Left ventricle myocardium inferior (tissue), 1 donor: ENCODE results near the gene TIMP3. TPM values are rescaled to one million over a fixed set of nuclear protein-coding genes. Genes with fewer than 3 reads are reported as not detected.

ENCODE experiments used
- DNase-seq: peaks from one replicate; pipeline ENCODE4 v3.0.0-alpha.2; 2020
- H3K27ac ChIP-seq: fragments of 200-600 bp; replicated peaks from 2 replicates; pipeline ENCODE4 v1.8.0; 2021
- H3K27me3 ChIP-seq: fragments of 200-600 bp; 2 replicates; pipeline ENCODE4 v1.8.0; 2021; ENCODE audit warnings: low read depth
- H3K36me3 ChIP-seq: fragments of 200-600 bp; 2 replicates; pipeline ENCODE4 v1.8.0; 2021
- H3K4me1 ChIP-seq: fragments of 200-600 bp; 2 replicates; pipeline ENCODE4 v1.8.0; 2021
- H3K4me3 ChIP-seq: fragments of 200-600 bp; 2 replicates; pipeline ENCODE4 v1.8.0; 2021; ENCODE audit warnings: mild to moderate bottlenecking, moderate library complexity
- H3K9me3 ChIP-seq: fragments of 200-600 bp; replicated peaks from 2 replicates; pipeline ENCODE4 v1.8.0; 2021
- CTCF ChIP-seq: fragments of 200-600 bp; IDR thresholded peaks from 2 replicates; pipeline ENCODE4 v1.8.0; 2021; ENCODE audit warnings: antibody characterized with exemption, mild to moderate bottlenecking, borderline replicate concordance
- intact Hi-C: fragments of 100-400 bp; cut with micrococcal nuclease; formaldehyde crosslinking; loops from one replicate; pipeline ENCODE4 v1.11.0; 2022
- total RNA-seq: library from RNA; stranded (reverse); fragmentation: NEBNext Ultra II Directional; extraction: Animal tissue kit (Norgen Biotek cat#: 25700); gene quantifications from one replicate; pipeline ENCODE4 v1.2.1, GENCODE V29; 2021
- donor health status: DM: no; HTN: yes; CAD: no; lungs with severe emphysema.

The TIMP3 gene
- total RNA-seq, 1 donor from 2014 or later: 250 TPM

- H3K27ac ChIP-seq: peak overlapping the region; percentile 86
- no peaks in the 10 kb centered on the region for H3K9me3 ChIP-seq
- intact Hi-C loops: no loop called here
- TF ChIP-seq CTCF: no peak
- no peaks in the 10 kb centered on the region for H3K27me3 ChIP-seq
- peaks cover 32% of the 10 kb centered on the region for H3K36me3 ChIP-seq
- H3K4me3 ChIP-seq: no peak overlapping the region
- no peak for DNase-seq
- H3K4me1 ChIP-seq: peaks cover 100% of the 10 kb centered on the region
Measured at GRCh38 chr22:32842486-32842885, 41.0 kb downstream of the TIMP3 start.

- no peak overlapping the region for H3K4me3 ChIP-seq
- peaks cover 24% of the 10 kb centered on the region for H3K36me3 ChIP-seq
- no peaks in the 10 kb centered on the region for H3K9me3 ChIP-seq
- TF ChIP-seq CTCF: no peak
- H3K27ac ChIP-seq: peak overlapping the region; percentile 86
- no peak for DNase-seq
- intact Hi-C loops: no loop called here
- no peaks in the 10 kb centered on the region for H3K27me3 ChIP-seq
- H3K4me1 ChIP-seq: peaks cover 100% of the 10 kb centered on the region
Measured at GRCh38 chr22:32843300-32843699, 41.8 kb downstream of the TIMP3 start.

- Histone ChIP-seq H3K4me1 (peaks cover 100% of the 10 kb centered on the region), H3K27ac (peak overlapping the region; percentile 86), H3K4me3 (no peak overlapping the region), H3K9me3 (no peaks in the 10 kb centered on the region), H3K27me3 (no peaks in the 10 kb centered on the region), H3K36me3 (peaks cover 24% of the 10 kb centered on the region)
- no peak for DNase-seq
- TF ChIP-seq CTCF: no peak
- intact Hi-C loops: no loop called here
Measured at GRCh38 chr22:32844251-32844650, 42.7 kb downstream of the TIMP3 start.

- Histone ChIP-seq H3K27me3 (no peaks in the 10 kb centered on the region), H3K27ac (peak overlapping the region; percentile 86), H3K36me3 (peaks cover 35% of the 10 kb centered on the region), H3K4me3 (peak overlapping the region; percentile 38), H3K9me3 (no peaks in the 10 kb centered on the region), H3K4me1 (peaks cover 100% of the 10 kb centered on the region)
- peak; percentile 47 for DNase-seq
- intact Hi-C loops: no loop called here
- no peak for TF ChIP-seq CTCF
Measured at GRCh38 chr22:32846780-32847491, 45.4 kb downstream of the TIMP3 start.

- no peak for TF ChIP-seq CTCF
- H3K4me3 ChIP-seq: no peak overlapping the region
- peak overlapping the region; percentile 86 for H3K27ac ChIP-seq
- no peaks in the 10 kb centered on the region for H3K27me3 ChIP-seq
- H3K9me3 ChIP-seq: no peaks in the 10 kb centered on the region
- intact Hi-C loops: no loop called here
- peaks cover 23% of the 10 kb centered on the region for H3K36me3 ChIP-seq
- H3K4me1 ChIP-seq: peaks cover 100% of the 10 kb centered on the region
- no peak for DNase-seq
Measured at GRCh38 chr22:32848226-32848625, 46.7 kb downstream of the TIMP3 start.
